ENCODE data around the gene KRT3.
"Not testable (repeated sequence)": the region's sequence is repeated elsewhere in the genome, so short reads cannot be mapped to it uniquely, and the experiment has no call there.

The KRT3 gene

DNA sequence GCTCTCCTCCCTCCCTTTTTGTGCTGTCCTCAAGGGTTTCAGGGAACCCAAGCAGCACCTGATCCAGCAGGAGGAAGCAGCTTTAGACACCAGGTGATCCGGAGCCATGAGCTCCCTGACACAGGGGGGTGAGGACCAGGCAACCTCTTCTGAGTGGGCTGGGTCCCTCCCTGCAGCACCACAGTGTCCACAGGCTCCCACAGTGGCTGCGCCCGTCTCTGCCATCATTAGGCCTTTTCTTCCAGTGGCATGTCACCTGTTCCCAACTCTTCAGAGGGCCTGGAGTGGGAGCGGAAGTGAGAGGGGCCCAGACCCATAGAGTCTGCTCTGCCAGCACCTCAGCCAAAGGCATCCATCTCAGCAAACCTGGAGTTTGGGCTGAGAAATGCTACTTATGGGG is 18.4 kb downstream of the KRT3 start:
- no peak for FAIRE-seq

DNA sequence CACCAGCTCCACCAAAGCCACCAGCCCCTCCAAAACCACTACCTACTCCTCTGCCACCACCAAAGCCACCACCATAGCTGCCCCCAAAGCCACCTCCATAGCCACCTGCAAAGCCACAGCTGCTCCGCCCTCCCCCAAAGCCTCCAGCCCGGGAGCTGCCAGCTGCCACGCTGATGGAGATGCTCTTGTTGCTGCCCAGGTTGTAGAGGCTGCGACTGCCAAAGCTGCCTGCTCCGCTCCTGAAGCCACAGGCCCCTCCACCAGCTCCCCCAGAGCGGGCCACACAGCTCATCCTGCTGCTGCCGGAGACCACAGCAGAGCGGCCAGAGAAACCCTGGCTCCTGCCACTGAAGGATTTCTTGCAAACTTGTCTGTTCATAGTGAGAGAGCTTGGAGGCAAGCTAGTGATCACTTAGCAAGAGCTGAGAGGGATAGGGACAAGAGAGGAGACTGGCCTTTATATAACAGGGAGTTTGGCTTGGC is 19.0 kb downstream of the KRT3 start, which contains the start of gene KRT76:
Gene KRT76 (minus strand): TSS at position 433 of the 483 bp plus-strand sequence. CDS start 54 bp downstream, at position 379.
- no peak for FAIRE-seq

GRCh38 chr12:52776435-52776834 is 19.5 kb downstream of the KRT3 start:
- FAIRE-seq = no peak

DNA sequence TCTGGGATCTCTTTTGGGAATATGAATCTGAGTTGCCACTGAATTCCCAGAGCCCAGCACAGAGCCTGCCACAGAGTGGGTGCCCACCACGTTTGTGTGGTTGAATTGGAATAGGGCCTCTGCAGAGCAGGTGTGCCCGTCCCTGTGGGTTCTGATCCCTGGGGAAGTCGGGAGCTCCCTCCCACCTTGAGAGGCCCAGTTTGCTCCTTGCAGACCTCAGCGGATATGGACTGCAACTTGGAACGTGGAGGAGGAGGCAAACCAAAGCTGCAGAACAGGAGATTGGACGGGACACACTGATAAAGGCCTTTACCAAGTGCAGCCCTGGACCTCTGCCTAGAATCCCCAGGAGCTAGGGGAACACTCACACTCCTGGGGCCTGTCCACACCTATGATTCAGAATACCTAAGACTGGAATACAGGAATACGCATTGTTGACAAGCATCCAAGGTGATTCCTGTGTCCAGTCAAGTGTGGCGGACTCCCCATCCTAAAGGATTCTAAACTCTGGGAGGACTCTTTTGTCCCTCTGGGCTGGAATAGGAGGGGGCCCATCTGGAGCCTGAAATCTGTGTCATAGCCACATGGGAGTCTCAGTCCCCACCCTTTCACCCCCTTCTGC is 21.2 kb downstream of the KRT3 start:
- no peak for FAIRE-seq

GRCh38 chr12:52772772-52773171 is 23.1 kb downstream of the KRT3 start:
- no peak for FAIRE-seq

DNA sequence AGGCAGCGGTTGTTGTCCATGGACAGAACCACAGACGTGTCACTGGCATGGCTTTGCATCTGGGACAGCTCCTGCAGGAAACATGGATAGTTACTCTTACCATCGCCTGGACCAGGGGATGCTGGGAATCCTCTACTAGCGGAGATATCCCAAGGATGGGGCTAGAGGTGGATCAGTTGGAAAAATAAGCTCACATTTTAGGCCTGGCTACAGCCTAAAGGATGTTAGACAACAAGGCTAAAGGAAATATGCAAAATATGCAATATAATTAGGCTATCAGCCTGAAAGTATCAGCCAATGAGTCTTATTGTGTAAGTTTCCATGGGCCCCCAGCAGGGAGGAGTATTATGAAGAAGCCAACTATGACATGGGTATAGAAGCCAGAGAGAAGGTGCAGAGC is 23.7 kb downstream of the KRT3 start:
- no peak for FAIRE-seq

DNA sequence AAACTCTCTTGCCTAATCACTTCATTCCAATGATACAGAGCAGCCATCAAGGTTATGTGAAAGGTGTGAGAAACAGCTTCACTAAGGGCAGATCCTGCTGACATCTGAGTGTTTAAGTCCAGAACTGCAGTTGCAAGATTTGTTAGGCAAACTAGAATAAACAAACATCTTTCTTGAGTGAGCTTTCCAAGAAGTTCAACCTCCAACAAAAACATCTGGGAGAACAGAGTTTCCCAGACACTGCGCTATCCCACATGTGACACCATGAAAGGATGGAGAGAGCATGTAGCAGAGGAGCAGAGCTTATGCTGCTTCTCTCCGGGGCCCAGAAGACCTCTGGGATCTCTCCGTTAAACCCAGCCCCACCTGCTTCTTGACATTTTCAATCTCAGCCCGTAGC is 24.4 kb downstream of the KRT3 start:
- FAIRE-seq = no peak

GRCh38 chr12:52771088-52771487 is 24.8 kb downstream of the KRT3 start:
- no peak for FAIRE-seq

DNA sequence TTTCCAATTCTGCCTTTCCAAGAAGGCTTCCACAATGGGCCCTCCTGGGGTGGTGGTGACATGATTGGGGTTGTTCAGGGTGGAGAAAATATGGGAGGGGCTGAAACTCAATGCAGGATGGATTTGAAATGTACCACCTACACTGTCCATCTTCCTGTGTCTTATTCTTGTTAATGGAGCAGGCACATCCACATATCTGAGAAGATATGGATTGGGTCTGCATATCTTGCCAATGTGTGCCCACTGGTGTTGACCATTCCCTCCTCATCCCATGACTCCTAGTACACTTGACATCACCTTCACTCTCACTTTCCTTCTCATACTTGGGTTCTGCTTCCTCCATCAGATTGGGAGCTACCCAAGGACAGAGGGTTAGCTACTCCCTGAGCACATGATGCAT is 26.0 kb downstream of the KRT3 start:
- no peak for FAIRE-seq

DNA sequence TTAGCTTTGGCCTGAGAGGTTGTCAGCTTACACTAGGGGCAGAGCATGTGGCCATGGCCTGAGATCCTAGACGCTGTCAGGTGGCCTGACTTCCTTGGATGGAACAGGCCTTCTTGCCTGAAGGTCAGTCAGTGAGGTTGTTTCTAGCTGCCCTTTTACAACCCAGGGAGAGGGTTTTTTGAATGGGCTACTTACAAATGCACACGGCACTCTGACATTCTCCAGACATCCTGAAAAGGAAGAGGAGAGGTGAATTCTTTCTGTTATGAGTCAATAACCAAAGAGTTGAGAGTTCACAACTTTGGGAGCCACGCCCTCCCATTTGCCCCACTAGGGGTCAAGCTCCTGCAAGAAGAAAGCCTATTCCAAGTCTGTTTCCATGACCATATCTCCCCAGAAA is 26.6 kb downstream of the KRT3 start:
- no peak for FAIRE-seq

DNA sequence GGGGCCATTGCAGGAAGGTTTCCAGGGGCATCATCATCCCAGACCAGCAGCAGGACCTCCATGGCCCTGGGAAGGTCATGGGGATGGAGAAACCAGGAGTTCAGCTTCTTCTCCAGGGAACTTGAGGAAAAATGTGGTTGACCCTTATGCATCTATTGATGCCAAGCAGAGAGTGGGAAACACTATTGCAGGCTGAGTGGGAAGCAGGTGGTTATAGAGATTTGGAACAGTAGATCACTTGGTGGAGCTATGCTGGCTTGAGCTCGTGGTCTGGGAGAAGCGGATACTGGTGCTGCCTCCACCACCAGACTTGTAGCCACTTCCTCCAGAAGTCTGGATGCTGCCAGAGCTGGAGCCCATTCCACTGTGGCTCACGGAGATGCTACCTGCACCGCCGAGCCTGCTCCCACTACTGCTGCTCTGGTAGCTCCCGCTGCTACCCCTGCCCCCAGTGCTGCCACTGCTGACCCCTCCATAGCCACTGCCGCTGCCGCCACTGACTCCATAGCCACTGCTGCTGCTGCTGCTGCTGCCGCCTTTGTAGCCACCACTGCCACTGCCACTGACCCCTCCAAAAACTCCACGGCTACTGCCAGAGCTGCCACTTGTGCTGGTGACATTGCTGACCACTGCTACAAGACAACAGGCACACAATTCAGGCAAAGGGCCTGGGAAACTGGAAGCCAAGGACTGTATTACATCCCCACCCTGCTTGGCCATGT is 27.3 kb downstream of the KRT3 start:
- FAIRE-seq = no peak

DNA sequence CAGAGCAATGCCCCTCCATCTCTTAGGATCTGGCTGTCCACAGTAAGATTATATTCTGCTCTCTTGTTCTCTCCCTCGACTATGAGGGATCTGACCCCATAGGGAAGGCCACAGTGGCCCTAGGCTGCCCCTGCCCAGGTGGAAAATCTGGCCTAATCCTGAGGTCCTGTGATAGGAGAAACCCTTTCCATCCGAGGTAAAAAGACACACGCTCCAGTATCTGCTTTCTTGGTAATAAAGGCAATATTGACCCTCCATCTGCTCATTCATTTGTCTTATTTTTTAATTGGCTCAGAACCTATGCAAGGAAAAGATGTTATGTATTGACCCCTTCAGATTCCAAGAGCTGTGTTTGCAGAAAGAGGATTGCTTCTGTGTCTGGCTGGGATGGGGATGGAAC is 28.5 kb downstream of the KRT3 start:
- no peak for FAIRE-seq

GRCh38 chr12:52767020-52767379 is 28.9 kb downstream of the KRT3 start:
- no peak for FAIRE-seq

DNA sequence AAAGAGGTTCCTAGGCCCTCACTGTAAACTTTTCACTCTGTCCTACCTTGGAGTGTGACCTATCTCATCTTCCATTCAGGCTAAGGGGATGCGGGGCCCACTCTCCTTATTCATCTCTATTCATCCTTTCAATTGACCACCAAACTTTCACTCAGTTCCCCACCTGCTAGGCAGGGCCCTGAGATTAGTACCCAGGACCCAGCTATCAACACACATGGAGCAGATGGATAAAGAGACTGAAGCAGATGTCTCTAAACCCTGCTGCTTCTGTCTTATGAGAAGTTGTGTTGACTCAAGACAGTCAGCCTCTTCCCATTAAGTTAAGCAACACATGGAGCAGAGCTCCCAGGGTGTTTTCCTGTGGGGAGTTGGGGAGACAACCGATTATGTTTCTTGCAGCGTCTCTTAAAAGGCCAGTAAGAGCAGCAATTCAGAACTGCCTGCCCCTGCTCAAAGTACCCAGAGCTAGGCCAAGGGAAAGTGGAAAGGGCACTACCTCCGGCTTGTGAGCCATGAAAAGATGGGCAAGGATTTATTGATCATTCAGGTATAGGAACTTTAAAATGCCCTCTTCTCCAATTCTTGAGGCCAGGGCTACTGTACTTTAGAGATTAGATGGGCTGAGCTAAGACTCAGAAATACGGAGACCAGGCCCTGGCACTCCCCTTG is 29.4 kb downstream of the KRT3 start:
- FAIRE-seq = no peak

DNA sequence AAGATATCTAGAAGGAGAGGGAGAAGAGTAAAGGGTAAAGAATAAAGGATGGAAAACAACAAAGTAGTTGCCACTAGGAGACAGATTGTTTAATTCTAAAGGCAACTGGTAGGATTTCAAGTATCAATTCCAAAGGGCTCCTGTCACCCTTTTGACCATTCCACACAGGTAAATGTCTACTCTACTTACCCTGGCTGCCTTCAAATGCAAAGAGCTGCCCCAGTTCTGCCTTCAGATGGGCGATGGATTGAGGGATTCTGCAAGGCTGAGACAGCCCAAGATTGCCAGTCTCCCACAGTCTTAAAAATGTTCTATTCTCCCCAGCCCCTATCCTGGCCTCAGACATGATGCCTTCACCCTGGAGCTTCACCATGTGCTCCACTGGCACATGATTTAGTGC is 30.2 kb downstream of the KRT3 start:
- FAIRE-seq = no peak

GRCh38 chr12:52763991-52764390 is 31.9 kb downstream of the KRT3 start:
- no peak for FAIRE-seq

DNA sequence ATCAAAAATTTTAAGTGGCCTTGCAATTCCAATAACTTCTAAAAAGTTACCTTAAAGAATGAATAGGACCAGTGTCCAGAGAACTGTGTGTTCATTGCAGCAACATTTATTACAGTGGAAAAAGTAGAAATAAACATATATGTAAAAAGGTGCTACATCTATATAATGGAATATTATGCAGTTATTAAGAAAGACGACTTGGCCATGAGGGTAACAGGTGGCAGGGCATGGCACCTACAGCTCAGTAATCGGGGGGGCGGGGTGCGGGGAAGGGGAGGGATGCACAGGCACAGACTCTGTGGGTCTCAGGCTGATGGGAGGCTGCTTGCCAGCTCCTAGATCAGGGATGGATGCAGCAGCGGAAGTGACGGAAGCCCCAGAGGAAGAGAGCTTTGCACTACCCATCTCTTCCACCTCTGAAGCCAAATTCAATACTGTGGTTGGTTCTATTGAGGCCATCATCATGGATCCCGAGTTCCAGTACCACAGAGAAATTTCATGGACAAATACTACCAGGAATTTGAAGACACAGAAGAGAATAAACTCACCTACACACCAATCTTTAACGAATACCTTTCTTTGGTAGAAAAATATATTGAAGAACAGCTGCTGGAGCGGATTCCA is 32.8 kb downstream of the KRT3 start:
- no peak for FAIRE-seq

- no peak for FAIRE-seq
Observed at GRCh38 chr12:52761802-52762201, 34.1 kb downstream of the KRT3 start.

DNA sequence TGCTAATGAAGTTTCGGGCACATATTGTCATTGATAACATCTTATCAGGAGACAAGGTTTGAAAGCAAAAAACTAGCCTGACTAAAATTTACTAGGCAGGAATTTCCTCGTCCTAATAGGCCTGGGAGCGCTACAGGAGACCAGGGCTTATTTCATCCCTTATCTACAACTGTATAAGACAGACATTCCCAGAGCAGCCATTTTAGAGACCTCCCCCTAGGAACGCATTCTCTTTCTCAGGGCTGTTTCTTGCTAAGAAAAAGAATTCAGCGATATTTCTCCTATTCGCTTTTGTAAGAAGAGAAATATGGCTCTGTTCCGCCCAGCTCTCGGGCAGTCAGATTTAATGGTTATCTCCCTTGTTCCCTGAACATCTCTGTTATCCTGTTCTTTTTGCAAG is 34.7 kb downstream of the KRT3 start:
- FAIRE-seq = not testable (repeated sequence)

DNA sequence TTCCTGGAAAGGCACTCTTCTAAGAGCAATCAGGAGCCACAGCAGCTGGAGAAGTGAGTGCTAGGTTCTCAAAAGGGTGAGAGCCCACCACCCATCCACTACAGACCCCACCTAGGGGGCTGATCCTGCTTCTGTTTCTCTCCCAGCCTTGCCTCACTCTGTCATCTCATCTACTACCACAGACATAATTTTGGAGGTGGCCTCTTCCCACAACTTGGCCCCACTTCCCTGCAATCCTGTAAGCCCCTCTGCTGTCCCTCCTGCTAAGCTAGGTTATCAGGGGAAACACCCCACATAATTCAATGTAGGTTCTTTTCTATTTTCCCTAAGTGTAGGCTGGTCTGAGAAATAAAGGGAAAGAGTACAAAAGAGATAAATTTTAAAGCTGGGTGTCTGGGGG is 35.3 kb downstream of the KRT3 start:
- FAIRE-seq = no peak

- no peak for FAIRE-seq
Observed at GRCh38 chr12:52759695-52760094, 36.2 kb downstream of the KRT3 start.

DNA sequence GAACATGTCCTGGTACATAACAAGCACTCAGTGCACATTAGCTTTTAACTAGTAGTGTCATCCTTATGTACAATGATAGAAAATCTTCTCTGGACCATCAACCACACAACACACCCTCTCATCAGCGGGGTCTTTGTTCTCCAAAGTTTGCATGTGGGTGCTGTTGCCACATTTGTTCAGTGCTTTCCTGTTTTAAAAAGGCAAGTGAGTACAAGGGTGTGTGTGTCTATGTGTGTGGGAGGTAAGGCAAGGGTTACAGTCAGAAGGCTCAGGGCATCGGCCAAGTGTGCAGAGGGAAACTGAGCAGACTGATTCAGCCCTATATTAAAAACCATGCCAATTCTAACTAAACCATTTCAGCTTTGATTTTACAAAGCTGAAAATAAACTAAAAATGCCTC is 36.7 kb downstream of the KRT3 start:
- no peak for FAIRE-seq

- FAIRE-seq = no peak
Observed at GRCh38 chr12:52757449-52758176, 38.3 kb downstream of the KRT3 start.

All from endometrium (tissue), 2 donors.